ENCODE data around the gene VWC2.

VWC2 gene

GRCh38 chr7:49778731-49779270 lies 5.4 kb downstream of the VWC2 start (continued):
- TF ChIP-seq OSR2 (tag by site-specific recombination; IDR thresholded peaks at IDR 0.05) (no peak), MEIS1 (CRISPR knock-in tag; IDR thresholded peaks at IDR 0.05; ENCODE audit: borderline replicate concordance) (no peak), ZNF175 (tag by site-specific recombination; IDR thresholded peaks at IDR 0.05) (no peak), ZNF776 (tag by site-specific recombination; IDR thresholded peaks at IDR 0.05; ENCODE audit: borderline replicate concordance) (no peak)

GRCh38 chr7:49780953-49781352 lies 7.5 kb downstream of the VWC2 start:
- no peaks in the 10 kb centered on the region for H3K9me3 ChIP-seq (ENCODE audit: control insufficient read depth, insufficient read depth, low read depth, low read length)
- CTCF ChIA-PET = interaction anchor here (0.6 kb wide), 1 partner anchor 9 kb away, joined by 4 read pairs; no protein-coding TSS in a partner anchor
- no peak overlapping the region for H3K27ac ChIP-seq (ENCODE audit: extremely low read depth, low read depth, low read length)
- no peaks in the 10 kb centered on the region for H3K4me1 ChIP-seq (ENCODE audit: control insufficient read depth, insufficient read depth, low read length)
- no peak for TF ChIP-seq ZNF391 (tag by site-specific recombination; IDR thresholded peaks at IDR 0.05; ENCODE audit: borderline replicate concordance, low read depth)
- no peak for TF ChIP-seq ZEB2 (tag by site-specific recombination; IDR thresholded peaks at IDR 0.05)
- no peaks in the 10 kb centered on the region for H3K36me3 ChIP-seq (ENCODE audit: control insufficient read depth in 2 of 2, insufficient read depth in 1 of 2, low read length in 2 of 2)
- H3K4me3 ChIP-seq (ENCODE audit: low read depth, low read length) = no peak overlapping the region
- POLR2A ChIA-PET = no interaction called here

- POLR2A ChIA-PET = no interaction called here
- H3K4me3 ChIP-seq (ENCODE audit: low read depth, low read length) = no peak overlapping the region
- CTCF ChIA-PET = no interaction called here
- TF ChIP-seq, protein P1, sequence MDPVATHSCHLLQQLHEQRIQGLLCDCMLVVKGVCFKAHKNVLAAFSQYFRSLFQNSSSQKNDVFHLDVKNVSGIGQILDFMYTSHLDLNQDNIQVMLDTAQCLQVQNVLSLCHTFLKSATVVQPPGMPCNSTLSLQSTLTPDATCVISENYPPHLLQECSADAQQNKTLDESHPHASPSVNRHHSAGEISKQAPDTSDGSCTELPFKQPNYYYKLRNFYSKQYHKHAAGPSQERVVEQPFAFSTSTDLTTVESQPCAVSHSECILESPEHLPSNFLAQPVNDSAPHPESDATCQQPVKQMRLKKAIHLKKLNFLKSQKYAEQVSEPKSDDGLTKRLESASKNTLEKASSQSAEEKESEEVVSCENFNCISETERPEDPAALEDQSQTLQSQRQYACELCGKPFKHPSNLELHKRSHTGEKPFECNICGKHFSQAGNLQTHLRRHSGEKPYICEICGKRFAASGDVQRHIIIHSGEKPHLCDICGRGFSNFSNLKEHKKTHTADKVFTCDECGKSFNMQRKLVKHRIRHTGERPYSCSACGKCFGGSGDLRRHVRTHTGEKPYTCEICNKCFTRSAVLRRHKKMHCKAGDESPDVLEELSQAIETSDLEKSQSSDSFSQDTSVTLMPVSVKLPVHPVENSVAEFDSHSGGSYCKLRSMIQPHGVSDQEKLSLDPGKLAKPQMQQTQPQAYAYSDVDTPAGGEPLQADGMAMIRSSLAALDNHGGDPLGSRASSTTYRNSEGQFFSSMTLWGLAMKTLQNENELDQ (tag by site-specific recombination; IDR thresholded peaks at IDR 0.05; ENCODE audit: low read depth) = no peak
- TF ChIP-seq ZNF571 (tag by site-specific recombination; IDR thresholded peaks at IDR 0.05) = no peak
- no peaks in the 10 kb centered on the region for H3K36me3 ChIP-seq (ENCODE audit: control insufficient read depth in 2 of 2, insufficient read depth in 1 of 2, low read length in 2 of 2)
- H3K27ac ChIP-seq (ENCODE audit: extremely low read depth, low read depth, low read length) = no peak overlapping the region
- H3K9me3 ChIP-seq (ENCODE audit: control insufficient read depth, insufficient read depth, low read depth, low read length) = no peaks in the 10 kb centered on the region
- H3K4me1 ChIP-seq (ENCODE audit: control insufficient read depth, insufficient read depth, low read length) = no peaks in the 10 kb centered on the region
Observed at GRCh38 chr7:49781996-49782395, 8.6 kb downstream of the VWC2 start.

DNA sequence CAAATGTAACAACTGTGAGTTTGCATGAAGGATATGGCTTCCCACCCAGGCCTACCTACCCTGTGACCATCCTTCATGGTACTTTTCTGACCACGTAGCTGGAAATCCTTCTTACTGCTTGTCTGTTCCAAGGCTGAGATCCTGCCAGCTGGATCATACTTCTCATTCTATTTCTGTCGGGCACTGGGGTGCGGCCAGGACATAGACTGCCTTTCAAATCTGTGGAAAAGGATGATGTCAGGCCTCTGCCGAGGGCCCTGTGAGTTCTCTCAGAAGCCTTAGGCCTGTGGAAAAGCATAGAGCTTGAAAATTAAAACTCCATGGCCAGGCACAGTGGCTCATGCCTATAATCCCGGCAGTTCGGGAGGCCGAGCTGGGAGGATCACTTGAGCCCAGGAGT lies 10.0 kb downstream of the VWC2 start:
- ChIA-PET POLR2A (no interaction called here), CTCF (no interaction called here)
- no peaks in the 10 kb centered on the region for H3K36me3 ChIP-seq (ENCODE audit: control insufficient read depth in 2 of 2, insufficient read depth in 1 of 2, low read length in 2 of 2)
- TF ChIP-seq ZNF837 (tag by site-specific recombination; IDR thresholded peaks at IDR 0.05) (no peak), ZIC2 (tag by site-specific recombination; IDR thresholded peaks at IDR 0.05) (no peak), ZNF157 (tag by site-specific recombination; IDR thresholded peaks at IDR 0.05) (no peak), SETDB1 (IDR thresholded peaks at IDR 0.05; ENCODE audit: insufficient read length, low read length) (no peak), ZNF513 (tag by site-specific recombination; IDR thresholded peaks at IDR 0.05) (no peak), ZNF561 (tag by site-specific recombination; IDR thresholded peaks at IDR 0.05; ENCODE audit: borderline replicate concordance) (no peak), ZBTB21 (tag by site-specific recombination; IDR thresholded peaks at IDR 0.05) (no peak), ZNF248 (tag by site-specific recombination; IDR thresholded peaks at IDR 0.05) (no peak), RBAK (tag by site-specific recombination; IDR thresholded peaks at IDR 0.05) (no peak), ZNF777 (tag by site-specific recombination; IDR thresholded peaks at IDR 0.05; ENCODE audit: borderline replicate concordance) (no peak)
- TF ChIP-seq, protein P2, sequence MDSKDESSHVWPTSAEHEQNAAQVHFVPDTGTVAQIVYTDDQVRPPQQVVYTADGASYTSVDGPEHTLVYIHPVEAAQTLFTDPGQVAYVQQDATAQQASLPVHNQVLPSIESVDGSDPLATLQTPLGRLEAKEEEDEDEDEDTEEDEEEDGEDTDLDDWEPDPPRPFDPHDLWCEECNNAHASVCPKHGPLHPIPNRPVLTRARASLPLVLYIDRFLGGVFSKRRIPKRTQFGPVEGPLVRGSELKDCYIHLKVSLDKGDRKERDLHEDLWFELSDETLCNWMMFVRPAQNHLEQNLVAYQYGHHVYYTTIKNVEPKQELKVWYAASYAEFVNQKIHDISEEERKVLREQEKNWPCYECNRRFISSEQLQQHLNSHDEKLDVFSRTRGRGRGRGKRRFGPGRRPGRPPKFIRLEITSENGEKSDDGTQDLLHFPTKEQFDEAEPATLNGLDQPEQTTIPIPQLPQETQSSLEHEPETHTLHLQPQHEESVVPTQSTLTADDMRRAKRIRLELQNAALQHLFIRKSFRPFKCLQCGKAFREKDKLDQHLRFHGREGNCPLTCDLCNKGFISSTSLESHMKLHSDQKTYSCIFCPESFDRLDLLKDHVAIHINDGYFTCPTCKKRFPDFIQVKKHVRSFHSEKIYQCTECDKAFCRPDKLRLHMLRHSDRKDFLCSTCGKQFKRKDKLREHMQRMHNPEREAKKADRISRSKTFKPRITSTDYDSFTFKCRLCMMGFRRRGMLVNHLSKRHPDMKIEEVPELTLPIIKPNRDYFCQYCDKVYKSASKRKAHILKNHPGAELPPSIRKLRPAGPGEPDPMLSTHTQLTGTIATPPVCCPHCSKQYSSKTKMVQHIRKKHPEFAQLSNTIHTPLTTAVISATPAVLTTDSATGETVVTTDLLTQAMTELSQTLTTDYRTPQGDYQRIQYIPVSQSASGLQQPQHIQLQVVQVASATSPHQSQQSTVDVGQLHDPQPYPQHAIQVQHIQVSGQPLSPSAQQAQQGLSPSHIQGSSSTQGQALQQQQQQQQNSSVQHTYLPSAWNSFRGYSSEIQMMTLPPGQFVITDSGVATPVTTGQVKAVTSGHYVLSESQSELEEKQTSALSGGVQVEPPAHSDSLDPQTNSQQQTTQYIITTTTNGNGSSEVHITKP (tag by site-specific recombination; IDR thresholded peaks at IDR 0.05) = no peak
- no peak overlapping the region for H3K27ac ChIP-seq (ENCODE audit: extremely low read depth, low read depth, low read length)
- no peaks in the 10 kb centered on the region for H3K9me3 ChIP-seq (ENCODE audit: control insufficient read depth, insufficient read depth, low read depth, low read length)
- H3K4me1 ChIP-seq (ENCODE audit: control insufficient read depth, insufficient read depth, low read length) = no peaks in the 10 kb centered on the region
- no peak overlapping the region for H3K4me3 ChIP-seq (ENCODE audit: low read depth, low read length)

All from HEK293 (cell line).